ENCODE measurements around the gene THSD4. TPM values are rescaled to one million over a fixed set of nuclear protein-coding genes. Genes with fewer than 3 reads are reported as not detected.
"Not testable (repeated sequence)": the region's sequence is repeated elsewhere in the genome, so short reads cannot be mapped to it uniquely, and the experiment has no call there.

THSD4 gene
- total RNA-seq, 1 experiment from 2014 or later, result 36.3 TPM

GRCh38 chr15:71669688-71670087 lies 554.4 kb downstream of the THSD4 start:
- BruUV-seq (replicated peaks), result no TSS peak
- no peak overlapping the region for H3K27ac Mint-ChIP-seq (ENCODE audit: low read depth, unreplicated experiment)
- ChIA-PET CTCF (interaction anchor here (0.6 kb wide), 1 partner anchor 8 kb away, joined by 3 read pairs; no protein-coding TSS in a partner anchor), POLR2A (no interaction called here)
- intact Hi-C loops (cut with micrococcal nuclease), result no loop called here
- no peak overlapping the region for H3K4me3 Mint-ChIP-seq (ENCODE audit: unreplicated experiment)
- H3K27me3 Mint-ChIP-seq (ENCODE audit: insufficient read depth, unreplicated experiment), result no peaks in the 10 kb centered on the region
- no peak for TF ChIP-seq CTCF (IDR thresholded peaks at IDR 0.05; ENCODE audit: unreplicated experiment)
- no peaks in the 10 kb centered on the region for H3K4me1 Mint-ChIP-seq (ENCODE audit: insufficient read depth, unreplicated experiment)
- no peak for DNase-seq (ENCODE audit: unreplicated experiment)
- H3K9me3 Mint-ChIP-seq (ENCODE audit: unreplicated experiment), result peaks cover 6% of the 10 kb centered on the region
- peaks cover under 1% of the 10 kb centered on the region for H3K36me3 Mint-ChIP-seq (ENCODE audit: insufficient read depth, unreplicated experiment)

GRCh38 chr15:71670222-71670621 lies 555.0 kb downstream of the THSD4 start:
- POLR2A ChIA-PET; DNase-seq (ENCODE audit: unreplicated experiment); H3K4me3 Mint-ChIP-seq (ENCODE audit: unreplicated experiment); H3K27me3 Mint-ChIP-seq (ENCODE audit: insufficient read depth, unreplicated experiment); H3K27ac Mint-ChIP-seq (ENCODE audit: low read depth, unreplicated experiment); H3K4me1 Mint-ChIP-seq (ENCODE audit: insufficient read depth, unreplicated experiment); intact Hi-C loops (cut with micrococcal nuclease); H3K36me3 Mint-ChIP-seq (ENCODE audit: insufficient read depth, unreplicated experiment); H3K9me3 Mint-ChIP-seq (ENCODE audit: unreplicated experiment); BruUV-seq (replicated peaks); CTCF ChIA-PET: not testable (repeated sequence)

- no peak for DNase-seq (ENCODE audit: unreplicated experiment)
- Mint-ChIP-seq H3K27ac (ENCODE audit: low read depth, unreplicated experiment) (no peak overlapping the region), H3K36me3 (ENCODE audit: insufficient read depth, unreplicated experiment) (peaks cover 10% of the 10 kb centered on the region), H3K9me3 (ENCODE audit: unreplicated experiment) (no peaks in the 10 kb centered on the region), H3K27me3 (ENCODE audit: insufficient read depth, unreplicated experiment) (no peaks in the 10 kb centered on the region), H3K4me1 (ENCODE audit: insufficient read depth, unreplicated experiment) (peaks cover 20% of the 10 kb centered on the region), H3K4me3 (ENCODE audit: unreplicated experiment) (no peak overlapping the region)
- CTCF ChIA-PET, result interaction anchor here (1.3 kb wide), 1 partner anchor 23 kb away, joined by 3 read pairs; no protein-coding TSS in a partner anchor
- TF ChIP-seq CTCF (IDR thresholded peaks at IDR 0.05; ENCODE audit: unreplicated experiment), result no peak
- intact Hi-C loops (cut with micrococcal nuclease), result no loop called here
- BruUV-seq (replicated peaks), result no TSS peak
- POLR2A ChIA-PET, result interaction anchor here (0.6 kb wide), 1 partner anchor 104 kb away, joined by 3 read pairs; no protein-coding TSS in a partner anchor
These were observed 559.1 kb downstream of the THSD4 start for GRCh38 chr15:71674354-71674753.

- no peak overlapping the region for H3K4me3 Mint-ChIP-seq (ENCODE audit: unreplicated experiment)
- no peak overlapping the region for H3K27ac Mint-ChIP-seq (ENCODE audit: low read depth, unreplicated experiment)
- peak; percentile 26 for DNase-seq (ENCODE audit: unreplicated experiment)
- no peaks in the 10 kb centered on the region for H3K9me3 Mint-ChIP-seq (ENCODE audit: unreplicated experiment)
- H3K36me3 Mint-ChIP-seq (ENCODE audit: insufficient read depth, unreplicated experiment), result peaks cover 10% of the 10 kb centered on the region
- intact Hi-C loops (cut with micrococcal nuclease), result no loop called here
- no peaks in the 10 kb centered on the region for H3K27me3 Mint-ChIP-seq (ENCODE audit: insufficient read depth, unreplicated experiment)
- TF ChIP-seq CTCF (IDR thresholded peaks at IDR 0.05; ENCODE audit: unreplicated experiment), result no peak
- BruUV-seq (replicated peaks), result no TSS peak
- POLR2A ChIA-PET, result interaction anchor here (0.7 to 1.5 kb wide), 6 partner anchors 10 to 32 kb away, joined by 3 to 4 read pairs (median 3); no protein-coding TSS in a partner anchor
- CTCF ChIA-PET, result interaction anchor here (1.3 kb wide), 1 partner anchor 15 kb away, joined by 3 read pairs; no protein-coding TSS in a partner anchor
- H3K4me1 Mint-ChIP-seq (ENCODE audit: insufficient read depth, unreplicated experiment), result peaks cover 20% of the 10 kb centered on the region
These were observed 562.1 kb downstream of the THSD4 start for GRCh38 chr15:71677352-71677751.

All from MCF 10A (cell line).